Measurements from ENCODE around the gene DNAAF1.
A peak's percentile ranks its signal among the peaks of the same experiment; 100 is the strongest.

DNAAF1 gene

GRCh38 chr16:84137769-84138357, 7.2 kb upstream of the DNAAF1 start:
- Histone ChIP-seq H3K4me2 (peak overlapping the region in 3 of 11 experiments; percentile 6 to 38 (median 16); a peak in 3 of 22 replicates), H3K9ac (no peak overlapping the region), H3K36me3 (peaks cover 0 to 8% (median 0%) of the 10 kb centered on the region in 11 experiments; a peak in 3 of 22 replicates), H3K4me3 (no peak overlapping the region), H3K4me1 (peaks cover 17 to 46% (median 25%) of the 10 kb centered on the region in 10 experiments), H4K20me1 (peaks cover 24 to 91% (median 50%) of the 10 kb centered on the region in 11 experiments; a peak in 21 of 22 replicates), H3K27me3 (no peaks in the 10 kb centered on the region), H3K9me3 (replicated peaks in 1 of 11) (no peaks in the 10 kb centered on the region), H3K27ac (no peak overlapping the region)
- TF ChIP-seq Cebpa-rat (IDR thresholded peaks at IDR 0.05): no peak

GRCh38 chr16:84138500-84138823, 6.6 kb upstream of the DNAAF1 start:
- Histone ChIP-seq H3K36me3 (peaks cover 0 to 8% (median 0%) of the 10 kb centered on the region in 11 experiments; a peak in 3 of 22 replicates), H3K9ac (peak overlapping the region in 2 of 11 experiments; percentile 19 to 57; a peak in 2 of 22 replicates), H4K20me1 (peaks cover 24 to 91% (median 53%) of the 10 kb centered on the region in 11 experiments; a peak in 21 of 22 replicates), H3K27ac (no peak overlapping the region; a peak in 1 of 22 replicates), H3K27me3 (no peaks in the 10 kb centered on the region), H3K4me1 (peaks cover 17 to 48% (median 24%) of the 10 kb centered on the region in 10 experiments), H3K4me2 (peak overlapping the region; percentile 24 to 69 (median 55); a peak in 21 of 22 replicates), H3K9me3 (replicated peaks in 1 of 11) (no peaks in the 10 kb centered on the region), H3K4me3 (no peak overlapping the region)
- TF ChIP-seq Cebpa-rat (IDR thresholded peaks at IDR 0.05): no peak

GRCh38 chr16:84138824-84139627, 6.1 kb upstream of the DNAAF1 start:
- Histone ChIP-seq H3K4me3 (no peak overlapping the region), H3K9ac (peak overlapping the region in 3 of 11 experiments; percentile 19 to 57 (median 20); a peak in 4 of 22 replicates), H3K27ac (no peak overlapping the region; a peak in 1 of 22 replicates), H3K9me3 (replicated peaks in 1 of 11) (no peaks in the 10 kb centered on the region), H3K4me1 (peaks cover 15 to 53% (median 28%) of the 10 kb centered on the region in 10 experiments), H4K20me1 (peaks cover 24 to 90% (median 53%) of the 10 kb centered on the region in 11 experiments; a peak in 21 of 22 replicates), H3K27me3 (no peaks in the 10 kb centered on the region), H3K4me2 (peak overlapping the region; percentile 24 to 69 (median 55)), H3K36me3 (peaks cover 0 to 8% (median 0%) of the 10 kb centered on the region in 11 experiments; a peak in 3 of 22 replicates)
- no peak for TF ChIP-seq Cebpa-rat (IDR thresholded peaks at IDR 0.05)

- H3K9me3 ChIP-seq (replicated peaks in 1 of 11): no peaks in the 10 kb centered on the region
- H3K9ac ChIP-seq: peak overlapping the region in 1 of 11 experiments; percentile 20; a peak in 1 of 22 replicates
- no peak for TF ChIP-seq Cebpa-rat (IDR thresholded peaks at IDR 0.05)
- no peaks in the 10 kb centered on the region for H3K27me3 ChIP-seq
- H3K4me2 ChIP-seq: peak overlapping the region; percentile 24 to 69 (median 55); a peak in 14 of 22 replicates
- H3K36me3 ChIP-seq: peaks cover 0 to 1% (median 0%) of the 10 kb centered on the region in 11 experiments; a peak in 3 of 22 replicates
- H3K4me1 ChIP-seq: peaks cover 15 to 55% (median 29%) of the 10 kb centered on the region in 10 experiments
- H3K27ac ChIP-seq: no peak overlapping the region
- H4K20me1 ChIP-seq: peaks cover 26 to 83% (median 53%) of the 10 kb centered on the region in 11 experiments; a peak in 21 of 22 replicates
- H3K4me3 ChIP-seq: no peak overlapping the region
These were observed 5.4 kb upstream of the DNAAF1 start for GRCh38 chr16:84139628-84140258.

- no peak overlapping the region for H3K4me3 ChIP-seq
- H3K27me3 ChIP-seq: no peaks in the 10 kb centered on the region
- H3K4me1 ChIP-seq: peaks cover 15 to 61% (median 31%) of the 10 kb centered on the region in 10 experiments
- no peaks in the 10 kb centered on the region for H3K9me3 ChIP-seq (replicated peaks in 1 of 11)
- 0 out of 22 replicates have a peak overlapping the region, but pooled peaks of 2 of the 11 experiments have one; percentile 12 to 19 for H3K4me2 ChIP-seq
- H4K20me1 ChIP-seq: peaks cover 23 to 70% (median 44%) of the 10 kb centered on the region in 11 experiments; a peak in 20 of 22 replicates
- H3K27ac ChIP-seq: no peak overlapping the region
- no peak for TF ChIP-seq Cebpa-rat (IDR thresholded peaks at IDR 0.05)
- H3K36me3 ChIP-seq: no peaks in the 10 kb centered on the region; a peak in 1 of 22 replicates
- no peak overlapping the region for H3K9ac ChIP-seq
These were observed 3.9 kb upstream of the DNAAF1 start for GRCh38 chr16:84141143-84141670.

GRCh38 chr16:84143081-84143480, 2.0 kb upstream of the DNAAF1 start:
- H3K9ac ChIP-seq: no peak overlapping the region
- peaks cover 8 to 51% (median 25%) of the 10 kb centered on the region in 11 experiments; a peak in 17 of 22 replicates for H4K20me1 ChIP-seq
- no peaks in the 10 kb centered on the region for H3K36me3 ChIP-seq
- H3K4me3 ChIP-seq: no peak overlapping the region
- TF ChIP-seq Cebpa-rat (IDR thresholded peaks at IDR 0.05): no peak
- peaks cover 15 to 43% (median 26%) of the 10 kb centered on the region in 10 experiments for H3K4me1 ChIP-seq
- peak overlapping the region in 8 of 11 experiments; percentile 93 to 99 (median 96); a peak in 13 of 22 replicates for H3K4me2 ChIP-seq
- no peak overlapping the region for H3K27ac ChIP-seq
- H3K9me3 ChIP-seq (replicated peaks in 1 of 11): no peaks in the 10 kb centered on the region
- no peaks in the 10 kb centered on the region for H3K27me3 ChIP-seq

GRCh38 chr16:84143784-84144199, 1.3 kb upstream of the DNAAF1 start:
- no peaks in the 10 kb centered on the region for H3K27me3 ChIP-seq
- no peak for TF ChIP-seq Cebpa-rat (IDR thresholded peaks at IDR 0.05)
- H3K4me2 ChIP-seq: peak overlapping the region; percentile 93 to 100 (median 97)
- peaks cover 6 to 44% (median 24%) of the 10 kb centered on the region in 11 experiments; a peak in 17 of 22 replicates for H4K20me1 ChIP-seq
- 0 out of 22 replicates have a peak overlapping the region, but pooled peaks of 1 of the 11 experiments have one; percentile 86 for H3K27ac ChIP-seq
- no peaks in the 10 kb centered on the region for H3K36me3 ChIP-seq
- peak overlapping the region; percentile 70 to 92 (median 81) for H3K4me3 ChIP-seq
- H3K4me1 ChIP-seq: peaks cover 11 to 36% (median 21%) of the 10 kb centered on the region in 10 experiments
- H3K9me3 ChIP-seq (replicated peaks in 1 of 11): no peaks in the 10 kb centered on the region
- peak overlapping the region; percentile 77 to 86 (median 84) for H3K9ac ChIP-seq

DNA sequence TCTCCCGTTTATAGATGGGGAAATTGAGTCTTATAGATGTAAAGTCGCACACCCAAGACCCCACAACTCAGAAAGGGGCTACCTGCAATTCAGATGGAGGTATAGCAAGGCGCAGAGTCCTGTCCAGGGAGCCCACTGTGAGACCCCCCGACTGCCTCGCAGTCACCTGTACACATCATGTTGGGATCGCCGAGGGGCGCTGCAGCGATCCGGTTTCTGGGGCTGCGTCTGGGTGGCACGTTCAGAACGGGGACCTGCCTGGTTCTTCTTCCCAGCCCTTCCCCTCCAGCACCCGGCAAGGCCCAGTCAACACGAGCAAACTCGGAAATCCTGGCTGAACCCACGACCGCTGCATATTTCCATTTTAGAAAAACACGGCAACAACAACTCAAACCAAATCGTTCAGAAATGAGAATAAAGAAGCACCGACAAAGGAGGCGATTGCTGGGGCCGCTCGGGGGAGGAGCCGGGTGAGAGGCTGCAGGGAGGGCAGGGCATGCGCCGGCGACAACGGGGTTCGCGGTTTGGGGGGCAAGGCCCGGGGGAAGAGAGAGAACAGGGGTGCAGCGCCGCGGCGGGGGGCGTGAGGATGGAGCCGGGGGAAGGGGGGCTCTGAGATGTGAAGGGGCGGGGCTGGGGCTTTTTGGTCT, 774 bp upstream of the DNAAF1 start:
- H3K4me1 ChIP-seq: peaks cover 6 to 31% (median 16%) of the 10 kb centered on the region in 10 experiments; a peak in 19 of 20 replicates
- TF ChIP-seq Cebpa-rat (IDR thresholded peaks at IDR 0.05): no peak
- no peaks in the 10 kb centered on the region for H3K36me3 ChIP-seq
- H3K4me3 ChIP-seq: peak overlapping the region; percentile 70 to 92 (median 81)
- no peaks in the 10 kb centered on the region for H3K9me3 ChIP-seq (replicated peaks in 1 of 11)
- H3K9ac ChIP-seq: peak overlapping the region; percentile 77 to 86 (median 84)
- H4K20me1 ChIP-seq: peaks cover 6 to 38% (median 23%) of the 10 kb centered on the region in 11 experiments; a peak in 17 of 22 replicates
- no peaks in the 10 kb centered on the region for H3K27me3 ChIP-seq
- H3K27ac ChIP-seq: peak overlapping the region; percentile 53 to 86 (median 71); a peak in 20 of 22 replicates
- peak overlapping the region; percentile 93 to 100 (median 97) for H3K4me2 ChIP-seq
